ENCODE data around the gene SLC25A24.
A peak's percentile ranks its signal among the peaks of the same experiment; 100 is the strongest.

Gene SLC25A24

DNA sequence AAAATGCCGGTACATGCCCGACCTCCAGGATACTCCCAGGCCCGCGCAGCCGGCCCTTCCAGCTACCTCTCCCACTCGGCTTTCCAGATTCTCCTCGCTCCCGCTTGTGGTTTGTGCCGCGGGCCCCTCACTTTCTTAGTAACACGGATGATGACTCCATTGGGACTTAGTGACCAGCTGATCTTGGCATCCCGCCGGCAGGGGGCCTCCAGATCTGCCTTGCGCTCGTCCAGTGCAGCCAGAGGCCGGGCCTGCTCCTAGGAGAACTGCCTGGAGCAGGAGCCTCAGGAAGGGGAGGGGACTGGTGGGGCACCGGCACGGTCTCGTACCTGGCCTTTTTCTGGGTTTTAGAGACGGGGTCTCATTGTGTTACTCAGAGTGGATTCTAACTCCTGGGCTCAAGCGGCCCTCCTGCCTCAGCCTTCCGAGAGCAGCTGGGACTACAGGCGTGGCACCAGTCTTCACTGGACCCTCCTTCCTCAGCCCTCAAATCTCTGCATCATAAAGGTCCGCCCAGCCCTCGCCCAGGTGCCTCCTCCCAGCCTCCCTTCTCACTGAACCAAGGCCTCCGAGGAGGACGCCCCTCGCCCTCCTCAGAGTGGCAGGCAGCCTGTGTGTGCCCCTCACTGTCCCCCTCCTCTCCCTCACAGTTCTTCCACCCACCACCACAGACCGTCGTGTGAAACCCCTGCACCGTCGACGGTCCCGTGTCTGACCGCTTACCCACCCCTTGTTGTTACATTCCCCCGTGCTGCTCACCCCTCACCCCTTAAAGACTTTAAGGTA, 78.6 kb downstream of the SLC25A24 start:
- ChIA-PET CTCF (no interaction called here), POLR2A (no interaction called here)
- TF ChIP-seq SP1 (IDR thresholded peaks at IDR 0.05) (no peak), FOXM1 (IDR thresholded peaks at IDR 0.05; ENCODE audit: borderline replicate concordance) (no peak), FOXK2 (IDR thresholded peaks at IDR 0.05) (no peak), HDGF (IDR thresholded peaks at IDR 0.05; ENCODE audit: borderline replicate concordance) (no peak), CTBP1 (IDR thresholded peaks at IDR 0.05; ENCODE audit: borderline replicate concordance) (no peak), ZNF384 (IDR thresholded peaks at IDR 0.05) (no peak), FOXA1 (IDR thresholded peaks at IDR 0.05) (no peak)
- TF ChIP-seq, protein P1, sequence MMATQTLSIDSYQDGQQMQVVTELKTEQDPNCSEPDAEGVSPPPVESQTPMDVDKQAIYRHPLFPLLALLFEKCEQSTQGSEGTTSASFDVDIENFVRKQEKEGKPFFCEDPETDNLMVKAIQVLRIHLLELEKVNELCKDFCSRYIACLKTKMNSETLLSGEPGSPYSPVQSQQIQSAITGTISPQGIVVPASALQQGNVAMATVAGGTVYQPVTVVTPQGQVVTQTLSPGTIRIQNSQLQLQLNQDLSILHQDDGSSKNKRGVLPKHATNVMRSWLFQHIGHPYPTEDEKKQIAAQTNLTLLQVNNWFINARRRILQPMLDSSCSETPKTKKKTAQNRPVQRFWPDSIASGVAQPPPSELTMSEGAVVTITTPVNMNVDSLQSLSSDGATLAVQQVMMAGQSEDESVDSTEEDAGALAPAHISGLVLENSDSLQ (IDR thresholded peaks at IDR 0.05): no peak
- DNase-seq (ENCODE audit: extremely low spot score): no peak

DNA sequence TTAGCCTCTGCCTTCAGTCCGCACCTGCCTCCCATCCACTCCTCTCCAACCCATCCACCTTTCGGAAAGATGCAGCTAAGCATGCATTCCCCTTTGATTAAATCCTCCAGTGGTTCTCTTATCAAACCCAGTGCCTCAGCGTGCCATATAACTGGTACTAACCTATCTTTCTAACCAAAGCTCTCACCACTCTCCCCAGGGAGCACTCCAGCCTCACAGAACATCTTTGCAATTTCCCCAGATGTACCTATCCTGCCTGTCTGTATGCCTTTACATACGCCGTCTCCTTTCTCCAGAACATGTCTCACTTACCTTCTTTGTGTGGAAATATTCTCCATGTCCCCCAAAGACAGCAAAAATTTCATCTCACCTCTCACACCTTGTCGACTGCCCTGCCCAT, 80.0 kb downstream of the SLC25A24 start:
- no peak for DNase-seq (ENCODE audit: extremely low spot score)
- TF ChIP-seq SP1 (IDR thresholded peaks at IDR 0.05) (no peak), HDGF (IDR thresholded peaks at IDR 0.05; ENCODE audit: borderline replicate concordance) (no peak)
- TF ChIP-seq, protein P1 (IDR thresholded peaks at IDR 0.05): peak; percentile 62
- ChIA-PET POLR2A (no interaction called here), CTCF (interaction anchor here (0.7 to 1.5 kb wide), 2 partner anchors 61 to 338 kb away, joined by 3 to 9 read pairs; no protein-coding TSS in a partner anchor)

DNA sequence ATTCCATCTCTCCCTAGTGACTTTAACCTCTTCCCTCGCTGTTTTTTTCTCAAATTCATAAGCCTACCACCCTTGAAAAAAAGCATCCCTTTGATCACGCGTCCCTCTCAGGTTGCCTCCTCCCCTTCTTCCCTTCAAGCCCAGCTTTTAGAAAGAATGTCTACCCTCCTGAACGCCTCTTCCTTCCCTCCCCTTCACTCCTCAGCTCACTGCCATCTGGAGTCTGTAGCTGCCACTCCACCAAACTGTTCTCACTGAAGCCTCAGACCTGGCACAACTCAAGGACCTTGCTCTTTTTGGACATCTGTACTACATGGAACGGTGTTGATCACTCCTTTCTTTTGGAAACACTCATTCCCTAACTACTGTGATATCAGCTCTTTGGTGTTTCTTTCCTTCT, 80.6 kb downstream of the SLC25A24 start:
- TF ChIP-seq FOXM1 (IDR thresholded peaks at IDR 0.05; ENCODE audit: borderline replicate concordance) (no peak), ARNT (IDR thresholded peaks at IDR 0.05) (no peak), CTBP1 (IDR thresholded peaks at IDR 0.05; ENCODE audit: borderline replicate concordance) (no peak), LEF1 (IDR thresholded peaks at IDR 0.05; ENCODE audit: borderline replicate concordance) (no peak), FOXK2 (IDR thresholded peaks at IDR 0.05) (no peak), HDGF (IDR thresholded peaks at IDR 0.05; ENCODE audit: borderline replicate concordance) (no peak), FOXA1 (IDR thresholded peaks at IDR 0.05) (no peak), TARDBP (IDR thresholded peaks at IDR 0.05) (no peak), NFRKB (IDR thresholded peaks at IDR 0.05) (no peak), L3MBTL2 (conservative IDR thresholded peaks at IDR 0.05) (no peak), ELF4 (IDR thresholded peaks at IDR 0.05) (no peak)
- TF ChIP-seq, protein P1 (IDR thresholded peaks at IDR 0.05): no peak
- no peak for DNase-seq (ENCODE audit: extremely low spot score)
- POLR2A ChIA-PET: interaction anchor here (0.6 kb wide), 1 partner anchor 67 kb away, joined by 3 read pairs; no protein-coding TSS in a partner anchor
- CTCF ChIA-PET: interaction anchor here (0.7 to 1.5 kb wide), 3 partner anchors 60 to 337 kb away, joined by 3 to 9 read pairs (median 3); no protein-coding TSS in a partner anchor

DNA sequence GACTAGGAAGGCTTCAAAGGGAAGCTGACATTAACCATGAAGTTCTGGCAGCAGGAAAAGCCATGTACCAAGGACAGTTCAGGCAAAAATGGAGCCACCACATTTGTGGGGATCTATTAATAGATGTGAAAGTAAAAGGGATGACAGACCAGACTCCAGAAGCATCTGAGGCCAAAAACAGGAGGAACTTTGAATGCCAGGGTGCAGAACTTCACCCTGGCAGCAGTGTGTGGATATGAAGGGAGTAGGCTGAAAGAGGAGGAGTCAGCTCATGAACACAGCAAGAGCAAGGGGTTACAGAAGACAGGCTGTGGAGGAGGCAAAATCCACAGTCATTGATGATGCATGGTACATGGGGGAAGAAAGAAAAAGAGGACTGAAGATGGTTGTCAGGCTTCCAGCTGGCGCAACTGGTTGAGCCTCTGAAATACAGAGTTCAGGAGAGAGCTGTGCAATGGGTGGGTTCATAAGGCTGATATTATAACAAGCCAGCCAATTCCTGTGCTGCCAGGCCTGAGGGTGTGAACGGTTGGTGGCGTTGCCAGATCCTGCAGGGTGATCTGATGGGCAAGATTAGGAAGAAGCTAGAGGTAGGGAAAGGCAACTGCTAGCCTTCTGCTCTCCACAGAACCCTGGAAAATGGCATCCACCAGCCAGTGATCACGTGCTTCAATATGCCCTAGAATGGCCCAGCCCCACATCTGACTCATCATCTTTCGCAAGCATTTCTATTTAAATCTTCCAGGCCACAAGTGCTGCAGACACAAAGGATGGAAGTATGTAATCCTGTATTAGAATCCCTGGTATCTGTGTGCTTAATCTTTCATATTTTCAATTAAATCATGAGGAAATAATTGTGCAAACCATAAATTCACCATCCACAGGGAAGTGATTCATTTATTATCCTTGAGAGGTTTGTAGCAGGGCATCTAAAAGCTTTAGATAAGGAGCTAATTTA, 81.9 kb downstream of the SLC25A24 start:
- ChIA-PET POLR2A (no interaction called here), CTCF (interaction anchor here (0.5 to 0.6 kb wide), 2 partner anchors 67 to 343 kb away, joined by 4 to 7 read pairs; no protein-coding TSS in a partner anchor)
- TF ChIP-seq L3MBTL2 (conservative IDR thresholded peaks at IDR 0.05) (no peak), SP1 (IDR thresholded peaks at IDR 0.05) (no peak), ARNT (IDR thresholded peaks at IDR 0.05) (no peak), TARDBP (IDR thresholded peaks at IDR 0.05) (no peak), ZNF384 (IDR thresholded peaks at IDR 0.05) (no peak), CTBP1 (IDR thresholded peaks at IDR 0.05; ENCODE audit: borderline replicate concordance) (no peak)
- TF ChIP-seq, protein P1 (IDR thresholded peaks at IDR 0.05): no peak
- no peak for DNase-seq (ENCODE audit: extremely low spot score)

DNA sequence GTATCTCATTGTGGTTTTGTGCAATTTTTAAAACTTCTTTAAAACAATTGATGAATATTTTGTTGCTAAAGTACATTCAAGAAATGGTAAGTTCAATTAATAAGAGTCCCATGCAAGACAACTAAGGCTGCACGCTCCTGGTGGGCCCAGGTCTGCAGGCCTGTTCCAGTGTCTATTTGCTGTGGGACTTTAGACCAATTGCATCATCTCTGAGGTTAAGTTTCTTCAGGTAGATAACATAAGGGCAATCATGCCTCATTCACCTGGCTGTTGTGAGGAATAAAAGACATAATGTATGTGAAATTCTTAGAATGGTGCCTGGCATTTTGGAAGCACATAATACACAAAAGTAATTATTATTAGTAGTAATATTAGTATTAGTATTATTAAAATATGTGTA, 82.9 kb downstream of the SLC25A24 start:
- TF ChIP-seq TARDBP (IDR thresholded peaks at IDR 0.05) (no peak), FOXA1 (IDR thresholded peaks at IDR 0.05) (no peak), ARNT (IDR thresholded peaks at IDR 0.05) (no peak), SP1 (IDR thresholded peaks at IDR 0.05) (no peak), ZNF384 (IDR thresholded peaks at IDR 0.05) (no peak)
- CTCF ChIA-PET: interaction anchor here (0.6 kb wide), 1 partner anchor 342 kb away, joined by 7 read pairs; no protein-coding TSS in a partner anchor
- no peak for DNase-seq (ENCODE audit: extremely low spot score)
- POLR2A ChIA-PET: no interaction called here

DNA sequence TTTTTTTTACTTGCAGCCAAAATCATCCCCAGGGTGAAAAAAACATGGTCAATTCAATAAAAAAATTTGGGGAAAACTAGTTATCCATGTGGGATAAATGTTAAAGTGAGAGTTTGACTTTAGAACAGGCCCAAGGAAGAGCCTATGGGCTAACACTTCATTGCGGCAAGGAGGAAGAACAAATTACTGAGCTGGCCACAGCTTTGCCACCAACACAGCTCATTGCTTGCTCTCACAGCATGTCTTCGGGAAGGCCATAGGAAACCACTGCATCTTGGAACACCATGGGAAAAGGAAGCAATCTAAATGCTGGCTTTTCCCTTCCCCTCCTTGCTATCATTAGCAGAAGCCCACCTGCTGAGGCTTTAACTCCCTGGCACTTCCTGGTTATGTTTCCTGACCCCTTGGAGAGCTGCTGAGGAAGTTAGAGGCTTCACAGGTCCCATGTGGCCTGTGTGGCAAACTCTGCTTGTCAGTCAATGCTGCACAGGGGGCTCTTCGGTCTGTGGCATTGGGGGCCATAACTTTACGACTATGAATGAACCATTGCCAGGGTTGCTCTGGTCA, 86.0 kb downstream of the SLC25A24 start:
- TF ChIP-seq TARDBP (IDR thresholded peaks at IDR 0.05) (no peak), CTBP1 (IDR thresholded peaks at IDR 0.05; ENCODE audit: borderline replicate concordance) (no peak), L3MBTL2 (conservative IDR thresholded peaks at IDR 0.05) (no peak), ARNT (IDR thresholded peaks at IDR 0.05) (no peak), ZNF384 (IDR thresholded peaks at IDR 0.05) (no peak), FOXK2 (IDR thresholded peaks at IDR 0.05) (no peak), FOXA1 (IDR thresholded peaks at IDR 0.05) (no peak), SUZ12 (IDR thresholded peaks at IDR 0.05) (no peak), HDGF (IDR thresholded peaks at IDR 0.05; ENCODE audit: borderline replicate concordance) (no peak), SP1 (IDR thresholded peaks at IDR 0.05) (no peak), NFRKB (IDR thresholded peaks at IDR 0.05) (no peak), LEF1 (IDR thresholded peaks at IDR 0.05; ENCODE audit: borderline replicate concordance) (no peak), BHLHE40 (IDR thresholded peaks at IDR 0.05; ENCODE audit: borderline replicate concordance) (no peak)
- TF ChIP-seq, protein P1 (IDR thresholded peaks at IDR 0.05): no peak
- DNase-seq (ENCODE audit: extremely low spot score): no peak
- POLR2A ChIA-PET: no interaction called here
- CTCF ChIA-PET: no interaction called here
